ENCODE measurements around the gene CDH10. TPM values are rescaled to one million over a fixed set of nuclear protein-coding genes. Genes with fewer than 3 reads are reported as not detected.

The CDH10 gene
- polyA plus RNA-seq, result not detected

DNA sequence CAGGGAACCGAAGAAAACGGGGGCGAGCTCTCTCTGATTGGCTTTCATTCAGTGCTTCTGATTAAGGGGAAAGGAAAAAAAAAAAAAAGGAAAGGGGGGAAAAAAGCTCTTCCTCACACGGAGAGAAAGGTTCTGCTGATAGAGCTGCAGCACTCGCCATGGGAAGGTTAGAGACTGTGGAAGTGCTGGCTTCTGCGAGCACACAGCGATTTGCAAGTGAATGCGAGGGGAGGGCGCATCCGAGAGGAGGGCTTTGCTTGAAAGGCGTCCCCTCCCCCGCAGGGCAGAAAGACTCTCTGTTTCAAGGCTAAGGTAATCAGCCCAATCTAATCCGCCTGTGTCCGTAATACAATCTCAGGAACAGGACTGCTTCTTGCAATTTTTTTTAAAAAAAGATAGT is at the start of gene CDH10:
Gene CDH10 (minus strand): TSS at position 218 of the 400 bp plus-strand sequence. CDS start 51,488 bp downstream, outside the sequence.
- Histone ChIP-seq H3K4me3 (ENCODE audit: low read depth in 1 of 2, low read length in 2 of 2) (no peak within 1 kb of the TSS), H3K27me3 (ENCODE audit: control insufficient read depth in 1 of 2, insufficient read depth in 2 of 2, low read length in 2 of 2) (no peaks in the 10 kb centered on the region), H3K36me3 (ENCODE audit: control insufficient read depth in 2 of 2, insufficient read depth in 2 of 2, low read length in 1 of 2) (no peaks in the 10 kb centered on the region), H3K27ac (ENCODE audit: low read depth in 2 of 2, low read length in 1 of 2) (no peak within 1 kb of the TSS), H3K9me3 (ENCODE audit: control insufficient read depth in 2 of 2, insufficient read depth in 1 of 2, low read depth in 1 of 2, low read length in 1 of 2) (no peaks in the 10 kb centered on the region), H3K4me1 (ENCODE audit: control insufficient read depth in 2 of 2, insufficient read depth in 2 of 2, low read length in 1 of 2) (peaks cover 0 to 2% of the 10 kb centered on the region in 2 donors)
- 3 to 4% methylated on average over 14 of the region's 14 CpGs for WGBS, 2 donors

DNA sequence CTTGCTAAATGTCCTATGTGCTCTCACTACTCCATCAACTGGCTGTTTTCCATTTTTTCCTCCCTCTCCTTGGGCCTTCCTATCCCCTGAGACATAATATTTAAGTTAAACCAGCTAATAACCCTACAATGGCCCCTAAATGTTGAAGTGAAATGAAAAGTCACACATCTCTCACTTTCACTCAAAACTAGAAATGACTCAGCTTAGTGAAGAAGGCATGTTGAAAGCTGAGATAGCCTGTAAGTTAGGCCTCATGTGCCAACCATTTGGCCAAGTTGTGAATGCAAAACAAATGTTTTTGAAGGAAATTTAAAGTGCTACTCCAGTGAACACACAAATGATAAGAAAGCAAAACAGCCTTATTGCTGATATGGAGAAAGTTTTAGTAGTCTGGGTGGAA is 48.8 kb upstream of the CDH10 start:
- Histone ChIP-seq H3K27ac (ENCODE audit: low read depth in 2 of 2, low read length in 1 of 2) (no peak overlapping the region), H3K4me1 (ENCODE audit: control insufficient read depth in 2 of 2, insufficient read depth in 2 of 2, low read length in 1 of 2) (no peaks in the 10 kb centered on the region), H3K27me3 (ENCODE audit: control insufficient read depth in 1 of 2, insufficient read depth in 2 of 2, low read length in 2 of 2) (no peaks in the 10 kb centered on the region), H3K9me3 (ENCODE audit: control insufficient read depth in 2 of 2, insufficient read depth in 1 of 2, low read depth in 1 of 2, low read length in 1 of 2) (no peaks in the 10 kb centered on the region), H3K4me3 (ENCODE audit: low read depth in 1 of 2, low read length in 2 of 2) (no peak overlapping the region), H3K36me3 (ENCODE audit: control insufficient read depth in 2 of 2, insufficient read depth in 2 of 2, low read length in 1 of 2) (no peaks in the 10 kb centered on the region)

DNA sequence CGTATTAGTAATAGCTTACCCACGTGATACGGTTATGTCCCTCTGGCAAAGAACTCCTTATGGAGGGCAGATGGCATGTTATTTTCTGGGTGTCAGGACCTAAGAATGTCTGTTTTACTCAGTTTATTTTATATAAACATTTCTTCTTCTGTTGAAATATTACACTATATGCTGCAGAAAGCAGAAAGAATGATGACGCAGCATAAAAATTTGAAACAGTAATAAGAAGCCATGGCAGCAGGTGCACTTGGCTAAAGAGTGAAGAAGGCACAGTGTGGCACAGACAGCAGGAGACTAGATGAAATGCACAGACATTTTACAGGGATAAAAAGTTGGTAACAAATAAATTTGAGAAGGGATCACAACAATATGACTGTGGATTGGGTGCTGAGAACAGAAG is 46.3 kb upstream of the CDH10 start:
- no peaks in the 10 kb centered on the region for H3K36me3 ChIP-seq (ENCODE audit: control insufficient read depth in 2 of 2, insufficient read depth in 2 of 2, low read length in 1 of 2)
- 81 to 87% methylated on average over 4 of the region's 4 CpGs for WGBS, 2 donors
- H3K4me1 ChIP-seq (ENCODE audit: control insufficient read depth in 2 of 2, insufficient read depth in 2 of 2, low read length in 1 of 2), result no peaks in the 10 kb centered on the region
- H3K4me3 ChIP-seq (ENCODE audit: low read depth in 1 of 2, low read length in 2 of 2), result no peak overlapping the region
- peaks cover 11 to 13% of the 10 kb centered on the region in 2 donors for H3K9me3 ChIP-seq (ENCODE audit: control insufficient read depth in 2 of 2, insufficient read depth in 1 of 2, low read depth in 1 of 2, low read length in 1 of 2)
- H3K27ac ChIP-seq (ENCODE audit: low read depth in 2 of 2, low read length in 1 of 2), result no peak overlapping the region
- no peaks in the 10 kb centered on the region for H3K27me3 ChIP-seq (ENCODE audit: control insufficient read depth in 1 of 2, insufficient read depth in 2 of 2, low read length in 2 of 2)

DNA sequence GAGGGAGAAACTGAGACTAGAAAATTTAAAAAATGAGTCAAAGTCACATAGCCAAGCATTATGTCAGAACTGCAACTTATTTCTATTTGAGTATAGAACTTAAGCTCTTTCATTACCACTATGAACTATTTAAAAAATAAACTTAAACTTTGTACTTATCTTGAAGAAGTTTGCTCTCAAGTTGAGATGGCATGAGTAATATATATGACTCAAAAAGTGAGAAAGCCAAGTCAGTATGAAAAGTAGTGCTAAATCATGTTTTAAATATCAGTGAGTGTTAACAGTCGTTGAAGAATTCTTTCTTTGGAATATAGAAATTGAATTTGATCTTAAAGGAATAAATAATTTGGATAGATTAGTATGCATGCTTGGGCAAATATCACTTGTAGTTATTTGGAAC is 36.3 kb upstream of the CDH10 start:
- peaks cover 0 to 2% of the 10 kb centered on the region in 2 donors for H3K9me3 ChIP-seq (ENCODE audit: control insufficient read depth in 2 of 2, insufficient read depth in 1 of 2, low read depth in 1 of 2, low read length in 1 of 2)
- H3K27ac ChIP-seq (ENCODE audit: low read depth in 2 of 2, low read length in 1 of 2), result no peak overlapping the region
- WGBS, 2 donors, result 61 to 64% methylated on average over 1 of the region's 1 CpG
- H3K4me1 ChIP-seq (ENCODE audit: control insufficient read depth in 2 of 2, insufficient read depth in 2 of 2, low read length in 1 of 2), result no peaks in the 10 kb centered on the region
- H3K27me3 ChIP-seq (ENCODE audit: control insufficient read depth in 1 of 2, insufficient read depth in 2 of 2, low read length in 2 of 2), result no peaks in the 10 kb centered on the region
- no peak overlapping the region for H3K4me3 ChIP-seq (ENCODE audit: low read depth in 1 of 2, low read length in 2 of 2)
- no peaks in the 10 kb centered on the region for H3K36me3 ChIP-seq (ENCODE audit: control insufficient read depth in 2 of 2, insufficient read depth in 2 of 2, low read length in 1 of 2)

DNA sequence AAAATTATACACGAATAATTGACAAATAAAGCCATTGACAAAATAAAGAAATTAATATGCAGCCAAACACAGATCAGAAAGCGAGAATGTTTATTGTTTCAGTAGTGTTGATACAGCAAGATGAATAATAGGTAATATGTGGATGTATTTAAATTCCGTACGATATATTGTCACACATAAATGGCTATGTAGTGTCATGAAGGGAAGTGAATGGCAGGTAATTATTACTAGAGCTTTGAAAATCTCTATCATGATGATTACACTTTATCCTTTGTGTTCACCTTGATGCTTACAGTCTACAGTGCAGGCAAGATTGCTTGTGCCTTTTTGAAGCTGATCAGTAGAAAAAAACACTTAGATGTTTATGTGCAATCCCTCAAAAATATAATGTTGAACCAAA is 23.3 kb upstream of the CDH10 start:
- 78 to 87% methylated on average over 4 of the region's 4 CpGs for WGBS, 2 donors
- no peak overlapping the region for H3K4me3 ChIP-seq (ENCODE audit: low read depth in 1 of 2, low read length in 2 of 2)
- H3K27me3 ChIP-seq (ENCODE audit: control insufficient read depth in 1 of 2, insufficient read depth in 2 of 2, low read length in 2 of 2), result no peaks in the 10 kb centered on the region
- no peaks in the 10 kb centered on the region for H3K36me3 ChIP-seq (ENCODE audit: control insufficient read depth in 2 of 2, insufficient read depth in 2 of 2, low read length in 1 of 2)
- no peaks in the 10 kb centered on the region for H3K9me3 ChIP-seq (ENCODE audit: control insufficient read depth in 2 of 2, insufficient read depth in 1 of 2, low read depth in 1 of 2, low read length in 1 of 2)
- no peak overlapping the region for H3K27ac ChIP-seq (ENCODE audit: low read depth in 2 of 2, low read length in 1 of 2)
- H3K4me1 ChIP-seq (ENCODE audit: control insufficient read depth in 2 of 2, insufficient read depth in 2 of 2, low read length in 1 of 2), result no peaks in the 10 kb centered on the region

DNA sequence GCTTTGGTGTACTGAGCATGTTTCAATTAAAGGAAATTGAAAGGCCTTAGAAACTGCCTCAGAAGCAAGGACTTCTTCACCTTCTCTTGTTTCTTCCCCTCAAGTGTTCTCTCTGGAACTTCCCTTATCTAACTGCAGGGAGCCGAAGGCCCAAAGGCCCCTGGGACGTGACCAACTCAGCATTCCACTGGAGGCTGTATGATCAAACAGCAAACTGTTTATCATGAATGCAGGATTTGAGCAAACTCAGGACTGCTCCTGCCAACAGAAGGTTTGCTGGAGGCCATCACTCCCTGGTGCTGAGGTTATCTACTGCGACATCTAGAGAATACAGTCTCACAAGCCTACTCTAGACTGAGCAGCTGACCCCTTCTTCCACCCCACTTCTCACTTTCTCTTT is 4.8 kb upstream of the CDH10 start:
- Histone ChIP-seq H3K36me3 (ENCODE audit: control insufficient read depth in 2 of 2, insufficient read depth in 2 of 2, low read length in 1 of 2) (no peaks in the 10 kb centered on the region), H3K27me3 (ENCODE audit: control insufficient read depth in 1 of 2, insufficient read depth in 2 of 2, low read length in 2 of 2) (no peaks in the 10 kb centered on the region), H3K4me1 (ENCODE audit: control insufficient read depth in 2 of 2, insufficient read depth in 2 of 2, low read length in 1 of 2) (peaks cover 0 to 2% of the 10 kb centered on the region in 2 donors), H3K27ac (ENCODE audit: low read depth in 2 of 2, low read length in 1 of 2) (no peak overlapping the region), H3K4me3 (ENCODE audit: low read depth in 1 of 2, low read length in 2 of 2) (no peak overlapping the region), H3K9me3 (ENCODE audit: control insufficient read depth in 2 of 2, insufficient read depth in 1 of 2, low read depth in 1 of 2, low read length in 1 of 2) (no peaks in the 10 kb centered on the region)
- WGBS, 2 donors, result 57 to 64% methylated on average over 3 of the region's 3 CpGs

DNA sequence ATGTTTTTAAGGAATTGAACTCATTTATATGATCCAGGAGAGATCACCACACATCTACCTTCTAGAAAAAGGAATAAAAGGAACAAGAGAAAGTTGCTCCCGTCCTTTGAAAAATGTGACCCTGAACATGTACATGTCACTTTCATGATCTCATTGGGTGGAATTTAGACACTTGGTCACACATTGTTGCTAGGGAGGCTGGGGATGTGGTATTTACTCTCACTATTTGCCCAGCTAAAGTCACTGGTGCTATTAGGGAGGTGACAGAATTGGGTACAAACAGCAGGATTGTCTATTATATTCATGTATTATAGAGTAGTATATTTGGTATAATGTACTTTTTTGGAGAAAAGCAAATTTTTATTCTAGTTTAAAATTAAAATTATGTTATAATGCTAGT is 2.1 kb upstream of the CDH10 start:
- WGBS, 2 donors, result 55 to 72% methylated on average over 1 of the region's 1 CpG
- Histone ChIP-seq H3K27ac (ENCODE audit: low read depth in 2 of 2, low read length in 1 of 2) (no peak overlapping the region), H3K4me1 (ENCODE audit: control insufficient read depth in 2 of 2, insufficient read depth in 2 of 2, low read length in 1 of 2) (peaks cover 0 to 2% of the 10 kb centered on the region in 2 donors), H3K9me3 (ENCODE audit: control insufficient read depth in 2 of 2, insufficient read depth in 1 of 2, low read depth in 1 of 2, low read length in 1 of 2) (no peaks in the 10 kb centered on the region), H3K4me3 (ENCODE audit: low read depth in 1 of 2, low read length in 2 of 2) (no peak overlapping the region), H3K36me3 (ENCODE audit: control insufficient read depth in 2 of 2, insufficient read depth in 2 of 2, low read length in 1 of 2) (no peaks in the 10 kb centered on the region), H3K27me3 (ENCODE audit: control insufficient read depth in 1 of 2, insufficient read depth in 2 of 2, low read length in 2 of 2) (no peaks in the 10 kb centered on the region)

DNA sequence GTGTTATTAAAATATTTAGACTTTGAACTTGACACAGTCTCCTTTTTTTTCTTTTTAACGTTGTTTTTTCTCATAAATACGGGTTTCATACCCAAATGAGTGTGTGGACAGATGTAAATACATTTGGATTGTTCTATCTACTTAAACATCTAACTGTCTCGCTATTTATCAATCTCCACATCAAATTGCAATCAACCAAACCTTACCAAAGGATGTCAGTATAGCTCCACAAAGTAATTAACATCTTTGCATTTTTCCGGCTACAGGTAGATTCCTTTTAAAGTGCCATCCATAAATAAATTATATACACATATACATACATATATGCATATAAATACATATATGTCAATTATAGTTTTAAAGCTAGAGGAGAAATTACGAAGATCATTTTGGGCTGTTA is 705 bp upstream of the CDH10 start:
- Histone ChIP-seq H3K4me1 (ENCODE audit: control insufficient read depth in 2 of 2, insufficient read depth in 2 of 2, low read length in 1 of 2) (peaks cover 0 to 2% of the 10 kb centered on the region in 2 donors), H3K27me3 (ENCODE audit: control insufficient read depth in 1 of 2, insufficient read depth in 2 of 2, low read length in 2 of 2) (no peaks in the 10 kb centered on the region), H3K9me3 (ENCODE audit: control insufficient read depth in 2 of 2, insufficient read depth in 1 of 2, low read depth in 1 of 2, low read length in 1 of 2) (no peaks in the 10 kb centered on the region), H3K36me3 (ENCODE audit: control insufficient read depth in 2 of 2, insufficient read depth in 2 of 2, low read length in 1 of 2) (no peaks in the 10 kb centered on the region), H3K27ac (ENCODE audit: low read depth in 2 of 2, low read length in 1 of 2) (no peak overlapping the region), H3K4me3 (ENCODE audit: low read depth in 1 of 2, low read length in 2 of 2) (no peak overlapping the region)
- 44 to 55% methylated on average over 5 of the region's 5 CpGs for WGBS, 2 donors

DNA sequence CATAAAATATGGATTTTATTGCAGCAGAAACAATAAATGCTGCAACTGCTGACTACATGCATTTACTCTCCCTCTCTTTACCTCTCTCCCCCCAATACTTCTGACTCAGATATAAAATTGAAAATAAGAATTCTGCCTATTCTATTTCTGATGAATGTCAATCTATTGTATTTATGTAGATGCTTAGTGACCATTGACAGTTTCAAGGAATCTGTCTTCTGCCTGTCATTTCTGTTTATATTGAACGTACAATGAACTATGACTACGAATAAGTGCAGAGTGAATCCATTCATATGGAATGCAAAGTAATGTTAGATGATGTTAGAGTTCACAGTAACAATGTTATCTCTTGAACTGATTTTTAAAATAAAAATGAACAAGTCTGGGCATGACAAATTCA is 898 bp downstream of the CDH10 start:
- H3K4me3 ChIP-seq (ENCODE audit: low read depth in 1 of 2, low read length in 2 of 2), result no peak overlapping the region
- no peaks in the 10 kb centered on the region for H3K9me3 ChIP-seq (ENCODE audit: control insufficient read depth in 2 of 2, insufficient read depth in 1 of 2, low read depth in 1 of 2, low read length in 1 of 2)
- no peaks in the 10 kb centered on the region for H3K27me3 ChIP-seq (ENCODE audit: control insufficient read depth in 1 of 2, insufficient read depth in 2 of 2, low read length in 2 of 2)
- no peak overlapping the region for H3K27ac ChIP-seq (ENCODE audit: low read depth in 2 of 2, low read length in 1 of 2)
- peaks cover 0 to 2% of the 10 kb centered on the region in 2 donors for H3K4me1 ChIP-seq (ENCODE audit: control insufficient read depth in 2 of 2, insufficient read depth in 2 of 2, low read length in 1 of 2)
- no peaks in the 10 kb centered on the region for H3K36me3 ChIP-seq (ENCODE audit: control insufficient read depth in 2 of 2, insufficient read depth in 2 of 2, low read length in 1 of 2)
- 43 to 53% methylated on average over 2 of the region's 2 CpGs for WGBS, 2 donors

DNA sequence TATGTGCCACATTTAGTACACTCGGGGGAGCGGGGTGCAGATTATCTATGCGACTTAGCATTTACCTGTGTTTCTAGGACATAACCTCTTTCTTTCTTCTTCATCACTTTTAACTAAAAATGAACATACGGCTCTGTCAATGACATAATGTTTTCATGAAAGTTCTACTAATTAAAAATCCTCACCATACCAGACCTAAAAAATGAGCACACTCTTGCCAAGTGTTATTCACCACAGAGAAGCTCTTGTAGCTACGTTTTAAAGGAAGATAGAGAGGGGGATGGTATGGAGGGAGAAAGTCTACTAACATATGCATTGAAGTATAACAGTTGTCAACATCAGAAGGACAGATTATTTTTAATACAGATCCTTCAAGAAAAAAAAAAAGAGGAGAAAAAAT is 1.6 kb downstream of the CDH10 start:
- H3K36me3 ChIP-seq (ENCODE audit: control insufficient read depth in 2 of 2, insufficient read depth in 2 of 2, low read length in 1 of 2), result no peaks in the 10 kb centered on the region
- peaks cover 0 to 2% of the 10 kb centered on the region in 2 donors for H3K4me1 ChIP-seq (ENCODE audit: control insufficient read depth in 2 of 2, insufficient read depth in 2 of 2, low read length in 1 of 2)
- H3K4me3 ChIP-seq (ENCODE audit: low read depth in 1 of 2, low read length in 2 of 2), result no peak overlapping the region
- 47 to 50% methylated on average over 5 of the region's 5 CpGs for WGBS, 2 donors
- no peak overlapping the region for H3K27ac ChIP-seq (ENCODE audit: low read depth in 2 of 2, low read length in 1 of 2)
- H3K27me3 ChIP-seq (ENCODE audit: control insufficient read depth in 1 of 2, insufficient read depth in 2 of 2, low read length in 2 of 2), result no peaks in the 10 kb centered on the region
- H3K9me3 ChIP-seq (ENCODE audit: control insufficient read depth in 2 of 2, insufficient read depth in 1 of 2, low read depth in 1 of 2, low read length in 1 of 2), result no peaks in the 10 kb centered on the region

Data from esophagus (tissue), 2 donors.